ENCODE data around the gene L3MBTL2. TPM values are rescaled to one million over a fixed set of nuclear protein-coding genes. Genes with fewer than 3 reads are reported as not detected.

The L3MBTL2 gene
- total RNA-seq, 1 donor from 2014 or later: 42.3 TPM

GRCh38 chr22:41222846-41223507, 17.9 kb downstream of the L3MBTL2 start:
- Mint-ChIP-seq H3K36me3 (ENCODE audit: low read depth) (peaks cover 82% of the 10 kb centered on the region), H3K27ac (no peak overlapping the region), H3K27me3 (no peaks in the 10 kb centered on the region), H3K4me3 (no peak overlapping the region), H3K4me1 (peaks cover 1% of the 10 kb centered on the region), H3K9me3 (no peaks in the 10 kb centered on the region)
- no peak for TF ChIP-seq CTCF (IDR thresholded peaks at IDR 0.05)
- no peak for ATAC-seq (ENCODE audit: low read depth)
- CTCF ChIA-PET: no interaction called here
- intact Hi-C loops (cut with micrococcal nuclease): no loop called here
- no peak for DNase-seq
- POLR2A ChIA-PET: no interaction called here

GRCh38 chr22:41223535-41223934, 18.4 kb downstream of the L3MBTL2 start:
- H3K27ac Mint-ChIP-seq: no peak overlapping the region
- H3K4me3 Mint-ChIP-seq: no peak overlapping the region
- POLR2A ChIA-PET: no interaction called here
- H3K36me3 Mint-ChIP-seq (ENCODE audit: low read depth): peaks cover 85% of the 10 kb centered on the region
- no peaks in the 10 kb centered on the region for H3K27me3 Mint-ChIP-seq
- no peak for TF ChIP-seq CTCF (IDR thresholded peaks at IDR 0.05)
- no peak for ATAC-seq (ENCODE audit: low read depth)
- H3K9me3 Mint-ChIP-seq: no peaks in the 10 kb centered on the region
- no peak for DNase-seq
- intact Hi-C loops (cut with micrococcal nuclease): no loop called here
- CTCF ChIA-PET: no interaction called here
- H3K4me1 Mint-ChIP-seq: no peaks in the 10 kb centered on the region

DNA sequence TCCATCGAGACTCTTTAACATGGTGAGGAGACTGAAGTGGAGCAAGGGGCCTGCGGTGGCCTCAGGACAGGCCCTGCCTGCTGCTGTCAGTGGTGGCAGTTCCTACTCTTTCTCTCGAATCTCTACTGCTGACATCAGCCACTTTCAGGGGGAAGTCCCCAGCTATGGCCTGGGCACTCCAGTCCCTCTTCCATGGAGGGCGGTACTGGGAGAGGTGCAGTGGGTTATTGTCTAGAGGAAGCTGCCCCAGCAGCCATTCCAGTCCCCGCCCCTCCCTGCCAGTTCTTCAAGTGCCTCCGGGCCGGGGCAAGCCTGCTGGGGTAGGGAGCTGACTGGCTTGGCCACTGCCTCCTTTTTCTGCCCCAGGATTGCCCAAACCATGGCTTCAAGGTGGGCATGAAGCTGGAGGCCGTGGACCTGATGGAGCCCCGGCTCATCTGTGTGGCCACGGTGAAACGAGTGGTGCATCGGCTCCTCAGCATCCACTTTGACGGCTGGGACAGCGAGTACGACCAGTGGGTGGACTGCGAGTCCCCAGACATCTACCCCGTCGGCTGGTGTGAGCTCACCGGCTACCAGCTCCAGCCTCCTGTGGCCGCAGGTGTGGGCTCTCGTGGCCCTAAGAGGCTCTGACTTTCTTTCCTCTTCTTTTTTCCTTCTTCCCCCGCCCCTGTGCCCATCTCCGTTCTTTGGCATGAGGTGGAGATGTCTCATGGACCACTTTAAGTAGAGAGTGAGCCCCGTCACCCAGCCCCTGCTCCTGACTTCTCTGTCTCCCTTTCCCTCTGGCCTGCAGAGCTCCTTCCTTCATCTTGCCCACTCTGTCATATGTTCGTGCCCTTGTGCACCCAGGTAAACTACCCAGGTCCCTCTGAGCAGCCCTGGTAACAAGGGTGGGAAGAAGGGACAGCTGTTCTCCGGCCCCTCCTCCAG, 21.9 kb downstream of the L3MBTL2 start:
- H3K4me1 Mint-ChIP-seq: no peaks in the 10 kb centered on the region
- TF ChIP-seq CTCF (IDR thresholded peaks at IDR 0.05): no peak
- no peaks in the 10 kb centered on the region for H3K27me3 Mint-ChIP-seq
- no peak overlapping the region for H3K27ac Mint-ChIP-seq
- ChIA-PET POLR2A (interaction anchor here (0.8 kb wide), 1 partner anchor 11 kb away, joined by 4 read pairs; no protein-coding TSS in a partner anchor), CTCF (no interaction called here)
- DNase-seq: no peak
- H3K9me3 Mint-ChIP-seq: no peaks in the 10 kb centered on the region
- H3K4me3 Mint-ChIP-seq: no peak overlapping the region
- ATAC-seq (ENCODE audit: low read depth): no peak
- H3K36me3 Mint-ChIP-seq (ENCODE audit: low read depth): peaks cover 79% of the 10 kb centered on the region
- intact Hi-C loops (cut with micrococcal nuclease): no loop called here

GRCh38 chr22:41229215-41229614, 24.1 kb downstream of the L3MBTL2 start:
- DNase-seq: no peak
- POLR2A ChIA-PET: no interaction called here
- intact Hi-C loops (cut with micrococcal nuclease): no loop called here
- Mint-ChIP-seq H3K4me3 (no peak overlapping the region), H3K27ac (no peak overlapping the region), H3K9me3 (no peaks in the 10 kb centered on the region), H3K36me3 (ENCODE audit: low read depth) (peaks cover 56% of the 10 kb centered on the region), H3K27me3 (no peaks in the 10 kb centered on the region), H3K4me1 (no peaks in the 10 kb centered on the region)
- TF ChIP-seq CTCF (IDR thresholded peaks at IDR 0.05): no peak
- CTCF ChIA-PET: no interaction called here
- ATAC-seq (ENCODE audit: low read depth): no peak

DNA sequence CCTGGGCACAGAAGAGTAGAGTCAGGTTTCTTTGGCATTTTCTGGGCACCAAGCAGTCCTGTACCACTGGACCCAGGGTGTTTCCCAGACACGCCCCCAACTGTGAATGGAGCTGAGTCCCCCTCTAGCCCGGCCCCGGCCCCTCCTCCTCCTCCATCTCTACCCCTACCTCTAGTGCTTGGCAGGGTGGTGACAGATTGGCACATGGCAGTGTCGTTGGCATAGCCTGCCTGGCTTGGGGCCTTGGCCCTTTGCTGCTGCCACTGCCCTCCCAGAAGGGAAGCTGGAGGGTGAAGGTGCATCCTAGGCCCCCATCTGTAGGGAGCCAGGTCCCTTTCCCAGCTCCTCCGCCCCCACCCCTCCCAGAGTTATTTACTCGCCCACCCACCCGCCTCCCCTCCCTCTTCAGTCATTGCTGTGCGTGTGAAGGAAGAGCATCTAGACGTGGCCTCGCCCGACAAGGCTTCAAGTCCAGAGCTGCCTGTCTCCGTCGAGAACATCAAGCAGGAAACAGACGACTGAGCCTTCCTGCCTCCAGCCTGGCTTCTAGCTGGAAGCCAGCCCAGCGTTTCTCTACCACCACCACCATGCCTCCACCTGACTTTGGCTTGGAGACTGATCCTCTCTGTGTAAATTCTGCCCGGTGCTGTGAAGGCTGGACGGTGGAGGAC, 24.8 kb downstream of the L3MBTL2 start:
- ChIA-PET POLR2A (no interaction called here), CTCF (no interaction called here)
- DNase-seq (no peak), ATAC-seq (ENCODE audit: low read depth) (no peak)
- TF ChIP-seq CTCF (IDR thresholded peaks at IDR 0.05): no peak
- Mint-ChIP-seq H3K4me3 (no peak overlapping the region), H3K36me3 (ENCODE audit: low read depth) (peaks cover 50% of the 10 kb centered on the region), H3K27ac (no peak overlapping the region), H3K27me3 (no peaks in the 10 kb centered on the region), H3K4me1 (no peaks in the 10 kb centered on the region), H3K9me3 (no peaks in the 10 kb centered on the region)
- intact Hi-C loops (cut with micrococcal nuclease): no loop called here
